ENCODE data around the gene GALK1.
"Not testable (repeated sequence)": the region's sequence is repeated elsewhere in the genome, so short reads cannot be mapped to it uniquely, and the experiment has no call there.

GALK1 gene

GRCh38 chr17:75795820-75796607, 31.0 kb upstream of the GALK1 start:
- DNase-seq, result no peak
- Mint-ChIP-seq H3K27me3 (no peaks in the 10 kb centered on the region), H3K27ac (no peak overlapping the region), H3K4me3 (no peak overlapping the region), H3K4me1 (peaks cover 17% of the 10 kb centered on the region), H3K9me3 (no peaks in the 10 kb centered on the region)
- no peak for ATAC-seq

- Mint-ChIP-seq H3K4me1 (peaks cover 17% of the 10 kb centered on the region), H3K4me3 (no peak overlapping the region), H3K9me3 (no peaks in the 10 kb centered on the region), H3K27ac (peak overlapping the region in 1 of 2 donors; percentile 27), H3K27me3 (no peaks in the 10 kb centered on the region)
- DNase-seq (no peak), ATAC-seq (no peak)
Observed at GRCh38 chr17:75793460-75793859, 28.5 kb upstream of the GALK1 start.

- Mint-ChIP-seq H3K9me3 (no peaks in the 10 kb centered on the region), H3K4me3 (no peak overlapping the region), H3K27me3 (no peaks in the 10 kb centered on the region), H3K27ac (no peak overlapping the region), H3K4me1 (peaks cover 28% of the 10 kb centered on the region)
- no peak for ATAC-seq
- no peak for DNase-seq
Observed at GRCh38 chr17:75791254-75791653, 26.3 kb upstream of the GALK1 start.

- H3K27ac Mint-ChIP-seq, result peak overlapping the region; percentile 100
- H3K27me3 Mint-ChIP-seq, result no peaks in the 10 kb centered on the region
- peak; percentile 87 for ATAC-seq
- H3K4me1 Mint-ChIP-seq, result peaks cover 43% of the 10 kb centered on the region
- peak in 1 of 2 donors; percentile 94 for DNase-seq
- peak overlapping the region; percentile 86 to 89 for H3K4me3 Mint-ChIP-seq
- H3K9me3 Mint-ChIP-seq, result no peaks in the 10 kb centered on the region
Observed at GRCh38 chr17:75785016-75785890, 20.3 kb upstream of the GALK1 start.

GRCh38 chr17:75784473-75785015, 19.6 kb upstream of the GALK1 start, which contains the start of gene UNK:
UNK (plus strand) TSS chr17:75784806; CDS start chr17:75784881, 75 bp downstream.
- ATAC-seq (peak; percentile 79), DNase-seq (peak; percentile 95 to 97)
- H3K27ac Mint-ChIP-seq, result peak within 1 kb of the TSS; percentile 100
- H3K9me3 Mint-ChIP-seq, result no peaks in the 10 kb centered on the region
- no peaks in the 10 kb centered on the region for H3K27me3 Mint-ChIP-seq
- H3K4me3 Mint-ChIP-seq, result peak within 1 kb of the TSS; percentile 86 to 89
- peaks cover 49% of the 10 kb centered on the region for H3K4me1 Mint-ChIP-seq

- Mint-ChIP-seq H3K4me1 (peaks cover 52% of the 10 kb centered on the region), H3K27me3 (no peaks in the 10 kb centered on the region), H3K9me3 (no peaks in the 10 kb centered on the region), H3K4me3 (peak overlapping the region; percentile 86 to 89), H3K27ac (peak overlapping the region; percentile 98 to 100)
- no peak for DNase-seq
- peak; percentile 5 for ATAC-seq
Observed at GRCh38 chr17:75783803-75784472, 18.9 kb upstream of the GALK1 start.

GRCh38 chr17:75783069-75783783, 18.2 kb upstream of the GALK1 start:
- H3K4me3 Mint-ChIP-seq, result peak overlapping the region; percentile 86 to 89
- ATAC-seq (no peak), DNase-seq (no peak)
- peak overlapping the region; percentile 98 to 100 for H3K27ac Mint-ChIP-seq
- no peaks in the 10 kb centered on the region for H3K9me3 Mint-ChIP-seq
- H3K27me3 Mint-ChIP-seq, result no peaks in the 10 kb centered on the region
- H3K4me1 Mint-ChIP-seq, result peaks cover 59% of the 10 kb centered on the region

- peaks cover 60% of the 10 kb centered on the region for H3K4me1 Mint-ChIP-seq
- no peak for ATAC-seq
Observed at GRCh38 chr17:75779987-75780889, 15.2 kb upstream of the GALK1 start.

GRCh38 chr17:75779250-75779986, 14.4 kb upstream of the GALK1 start:
- Mint-ChIP-seq H3K4me1 (peaks cover 57% of the 10 kb centered on the region), H3K27me3 (no peaks in the 10 kb centered on the region), H3K4me3 (peak overlapping the region; percentile 82 to 94), H3K27ac (peak overlapping the region; percentile 96 to 100), H3K9me3 (no peaks in the 10 kb centered on the region)
- peak; percentile 94 to 97 for DNase-seq
- ATAC-seq, result peak; percentile 75

More at GRCh38 chr17:75779987-75780889, 15.2 kb upstream of the GALK1 start:
- Mint-ChIP-seq H3K4me3 (peak overlapping the region; percentile 82 to 94), H3K27ac (peak overlapping the region; percentile 96 to 100), H3K27me3 (no peaks in the 10 kb centered on the region), H3K9me3 (no peaks in the 10 kb centered on the region)
- DNase-seq, result no peak

GRCh38 chr17:75778861-75779249, 13.9 kb upstream of the GALK1 start:
- DNase-seq (peak in 1 of 2 donors; percentile 75), ATAC-seq (no peak)
- H3K4me3 Mint-ChIP-seq, result peak overlapping the region; percentile 82 to 94
- H3K27ac Mint-ChIP-seq, result peak overlapping the region; percentile 94 to 100
- no peaks in the 10 kb centered on the region for H3K27me3 Mint-ChIP-seq
- H3K9me3 Mint-ChIP-seq, result no peaks in the 10 kb centered on the region
- peaks cover 53% of the 10 kb centered on the region for H3K4me1 Mint-ChIP-seq

- DNase-seq, H3K9me3 Mint-ChIP-seq, H3K27me3 Mint-ChIP-seq, ATAC-seq: not testable (repeated sequence)
- Mint-ChIP-seq H3K4me1 (peaks cover 47% of the 10 kb centered on the region), H3K4me3 (peak overlapping the region; percentile 82 to 94), H3K27ac (peak overlapping the region; percentile 94 to 100)
Observed at GRCh38 chr17:75778066-75778860, 13.3 kb upstream of the GALK1 start.

GRCh38 chr17:75777296-75777922, 12.4 kb upstream of the GALK1 start:
- Mint-ChIP-seq H3K9me3 (no peaks in the 10 kb centered on the region), H3K4me3 (peak overlapping the region; percentile 77 to 82), H3K4me1 (peaks cover 39% of the 10 kb centered on the region), H3K27me3 (no peaks in the 10 kb centered on the region), H3K27ac (peak overlapping the region; percentile 76 to 94)
- DNase-seq (no peak), ATAC-seq (no peak)
